ENCODE measurements around the gene NPTXR.

The NPTXR gene

GRCh38 chr22:38774496-38775166 is 69.2 kb downstream of the NPTXR start:
- no peaks in the 10 kb centered on the region for H4K20me1 ChIP-seq (ENCODE audit: control insufficient read depth, insufficient read depth, low read depth, low read length)
- H3K9me3 ChIP-seq (ENCODE audit: control insufficient read depth, insufficient read depth, low read length) = no peaks in the 10 kb centered on the region
- no peak overlapping the region for H3K27ac ChIP-seq (ENCODE audit: low read depth, low read length)
- H3K4me2 ChIP-seq (ENCODE audit: low read length) = no peak overlapping the region
- TF ChIP-seq CTCF (IDR thresholded peaks at IDR 0.05; ENCODE audit: low read depth, low read length, poor library complexity, severe bottlenecking) = no peak
- TF ChIP-seq EZH2phosphoT487 (IDR thresholded peaks at IDR 0.05; ENCODE audit: borderline replicate concordance, low read length) = no peak
- H3K4me3 ChIP-seq (ENCODE audit: low read length) = no peak overlapping the region
- H3K4me1 ChIP-seq (ENCODE audit: control insufficient read depth, low read length) = no peaks in the 10 kb centered on the region
- no peaks in the 10 kb centered on the region for H3K27me3 ChIP-seq (ENCODE audit: control insufficient read depth, low read length)
- no peaks in the 10 kb centered on the region for H3K36me3 ChIP-seq (ENCODE audit: control insufficient read depth, low read length)
- no peaks in the 10 kb centered on the region for H3F3A ChIP-seq (ENCODE audit: control insufficient read depth, insufficient read depth)
- no peaks in the 10 kb centered on the region for H3K9me2 ChIP-seq (replicated peaks; ENCODE audit: control insufficient read depth, low read length)
- H3K79me2 ChIP-seq (ENCODE audit: control insufficient read depth, low read length) = no peaks in the 10 kb centered on the region

GRCh38 chr22:38773363-38773946 is 70.4 kb downstream of the NPTXR start:
- Histone ChIP-seq H3F3A (ENCODE audit: control insufficient read depth, insufficient read depth) (no peaks in the 10 kb centered on the region), H3K27me3 (ENCODE audit: control insufficient read depth, low read length) (no peaks in the 10 kb centered on the region), H3K9me2 (replicated peaks; ENCODE audit: control insufficient read depth, low read length) (no peaks in the 10 kb centered on the region), H3K4me3 (ENCODE audit: low read length) (no peak overlapping the region), H3K4me1 (ENCODE audit: control insufficient read depth, low read length) (no peaks in the 10 kb centered on the region), H4K20me1 (ENCODE audit: control insufficient read depth, insufficient read depth, low read depth, low read length) (no peaks in the 10 kb centered on the region), H3K4me2 (ENCODE audit: low read length) (no peak overlapping the region), H3K79me2 (ENCODE audit: control insufficient read depth, low read length) (no peaks in the 10 kb centered on the region), H3K9me3 (ENCODE audit: control insufficient read depth, insufficient read depth, low read length) (no peaks in the 10 kb centered on the region), H3K27ac (ENCODE audit: low read depth, low read length) (no peak overlapping the region), H3K36me3 (ENCODE audit: control insufficient read depth, low read length) (no peaks in the 10 kb centered on the region)
- TF ChIP-seq CTCF (IDR thresholded peaks at IDR 0.05; ENCODE audit: low read depth, low read length, poor library complexity, severe bottlenecking) = no peak
- no peak for TF ChIP-seq EZH2phosphoT487 (IDR thresholded peaks at IDR 0.05; ENCODE audit: borderline replicate concordance, low read length)

GRCh38 chr22:38772623-38772873 is 71.3 kb downstream of the NPTXR start:
- no peaks in the 10 kb centered on the region for H3K4me1 ChIP-seq (ENCODE audit: control insufficient read depth, low read length)
- H3K4me3 ChIP-seq (ENCODE audit: low read length) = no peak overlapping the region
- no peaks in the 10 kb centered on the region for H4K20me1 ChIP-seq (ENCODE audit: control insufficient read depth, insufficient read depth, low read depth, low read length)
- TF ChIP-seq CTCF (IDR thresholded peaks at IDR 0.05; ENCODE audit: low read depth, low read length, poor library complexity, severe bottlenecking) (no peak), EZH2phosphoT487 (IDR thresholded peaks at IDR 0.05; ENCODE audit: borderline replicate concordance, low read length) (no peak)
- H3K9me2 ChIP-seq (replicated peaks; ENCODE audit: control insufficient read depth, low read length) = no peaks in the 10 kb centered on the region
- H3K9me3 ChIP-seq (ENCODE audit: control insufficient read depth, insufficient read depth, low read length) = no peaks in the 10 kb centered on the region
- H3F3A ChIP-seq (ENCODE audit: control insufficient read depth, insufficient read depth) = no peaks in the 10 kb centered on the region
- H3K79me2 ChIP-seq (ENCODE audit: control insufficient read depth, low read length) = no peaks in the 10 kb centered on the region
- H3K36me3 ChIP-seq (ENCODE audit: control insufficient read depth, low read length) = no peaks in the 10 kb centered on the region
- H3K27ac ChIP-seq (ENCODE audit: low read depth, low read length) = no peak overlapping the region
- no peaks in the 10 kb centered on the region for H3K27me3 ChIP-seq (ENCODE audit: control insufficient read depth, low read length)
- H3K4me2 ChIP-seq (ENCODE audit: low read length) = no peak overlapping the region
